NCI-H345 treated with DMSO at 0.1 percent for 48 hours (cell line): ENCODE measurements around the gene HNRNPL.

ENCODE experiments used
- DNase-seq: peaks from one replicate; lab custom pipeline; 2025; ENCODE audit not compliant: unreplicated experiment; lab: John Stamatoyannopoulos, UW

HNRNPL gene

DNA sequence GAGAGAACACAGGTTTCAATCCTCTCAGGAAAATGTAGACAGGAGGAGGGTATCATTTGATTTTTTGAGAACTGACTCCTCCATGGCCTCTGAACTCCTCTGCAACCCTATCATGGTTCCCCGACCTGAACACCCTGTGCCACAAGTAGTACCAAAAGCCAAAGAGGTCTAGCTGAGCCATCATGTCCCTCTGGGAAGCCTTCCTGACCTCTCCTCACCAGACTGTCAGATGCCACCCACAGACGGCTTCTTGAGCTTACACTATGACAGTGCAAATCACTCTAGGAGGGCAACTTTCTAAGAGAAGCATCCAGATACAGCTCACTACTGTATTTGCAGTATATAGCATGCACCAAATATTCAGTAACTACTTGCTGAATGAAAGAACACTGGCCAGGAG is 3.7 kb downstream of the HNRNPL start:
- no peak for DNase-seq

DNA sequence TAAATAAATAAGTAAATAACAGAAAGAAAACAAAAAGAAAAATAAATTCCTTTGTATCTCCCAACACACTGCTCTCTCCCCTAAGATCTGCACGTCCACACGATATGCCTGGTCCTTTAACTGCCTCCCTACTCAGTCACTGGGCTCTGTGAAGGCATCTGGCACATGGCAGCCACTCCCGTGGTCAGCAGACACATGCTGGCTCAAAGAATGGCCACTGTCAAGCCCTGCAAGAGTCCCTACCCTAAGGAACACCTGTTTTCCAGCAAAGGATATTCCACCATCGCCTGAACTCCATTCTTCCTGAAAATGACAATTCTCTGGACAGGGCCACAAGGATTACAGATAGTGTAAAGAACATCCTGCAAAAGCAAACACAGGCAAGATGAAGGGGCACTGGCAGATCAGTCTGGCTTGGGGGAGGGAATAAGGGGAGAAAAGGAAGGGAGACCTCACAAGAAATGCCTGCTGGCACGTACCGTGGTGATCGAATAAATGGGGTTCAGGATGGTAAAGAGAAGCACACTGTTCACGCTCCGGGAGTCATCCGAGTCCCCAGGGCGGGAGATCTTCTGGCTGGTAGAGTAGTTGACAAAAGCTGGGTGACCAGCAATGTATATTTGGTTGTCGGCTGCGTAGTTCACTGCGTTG is 4.3 kb downstream of the HNRNPL start:
- no peak for DNase-seq

DNA sequence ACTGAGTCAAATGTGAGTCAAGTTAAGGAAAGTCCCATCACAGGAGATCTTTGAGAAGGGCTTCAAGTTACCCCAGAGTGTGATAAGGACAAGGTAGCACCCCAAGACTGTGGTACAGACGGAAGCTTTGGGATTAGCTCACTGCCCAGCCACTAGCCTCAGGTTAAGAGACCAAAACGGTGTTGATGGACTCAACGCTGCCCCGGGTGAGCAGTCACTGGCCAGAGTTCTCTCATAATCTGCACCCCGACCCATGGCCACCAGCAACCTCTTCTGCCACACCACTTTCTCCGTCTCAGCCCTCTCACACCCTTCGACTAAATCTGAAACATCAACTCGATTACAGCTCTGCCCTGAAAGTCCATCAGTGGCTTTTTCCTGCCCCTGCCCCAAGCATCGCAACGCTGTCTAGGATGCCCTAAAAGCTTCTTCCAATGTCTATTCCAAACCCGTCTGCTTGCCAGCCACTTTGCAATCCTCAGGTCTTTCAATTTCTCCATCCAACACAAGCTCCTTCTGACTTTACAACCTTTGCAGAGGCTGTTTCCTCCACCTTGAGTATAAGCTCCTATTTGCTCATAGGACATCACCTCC is 5.6 kb downstream of the HNRNPL start:
- no peak for DNase-seq

DNA sequence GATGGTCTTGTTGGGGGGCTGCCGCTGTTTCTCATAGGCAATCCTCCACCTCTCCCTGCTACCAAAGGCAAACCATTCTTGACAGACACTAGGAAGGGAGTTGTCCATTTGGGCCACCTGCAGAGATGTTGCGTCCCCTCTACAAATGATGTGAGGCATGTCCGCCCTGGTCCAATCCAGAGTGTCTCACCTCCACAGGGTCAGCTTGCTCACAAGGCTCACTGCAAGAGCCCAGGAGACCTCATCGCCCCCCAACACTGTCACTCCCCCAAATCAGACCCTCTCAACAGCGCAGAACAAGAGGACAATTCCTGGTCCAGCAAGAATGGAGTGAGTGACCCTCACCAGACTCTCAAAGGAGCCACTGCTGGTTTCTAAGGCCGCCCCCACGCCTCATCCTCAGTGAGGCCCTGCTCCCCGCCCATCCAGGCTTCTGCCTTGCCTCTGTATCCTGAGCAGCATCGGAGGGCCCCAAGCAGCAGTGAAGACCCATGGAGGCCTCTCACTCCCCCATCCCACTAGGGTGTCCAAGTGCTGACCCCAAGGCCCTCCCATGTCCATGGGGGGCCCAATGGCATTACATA is 6.5 kb downstream of the HNRNPL start:
- no peak for DNase-seq

- DNase-seq = no peak
Measured at GRCh38 chr19:38842439-38843174, 7.2 kb downstream of the HNRNPL start.

GRCh38 chr19:38841787-38842438 is 7.9 kb downstream of the HNRNPL start:
- DNase-seq = no peak

- DNase-seq = no peak
Measured at GRCh38 chr19:38841180-38841766, 8.5 kb downstream of the HNRNPL start.

DNA sequence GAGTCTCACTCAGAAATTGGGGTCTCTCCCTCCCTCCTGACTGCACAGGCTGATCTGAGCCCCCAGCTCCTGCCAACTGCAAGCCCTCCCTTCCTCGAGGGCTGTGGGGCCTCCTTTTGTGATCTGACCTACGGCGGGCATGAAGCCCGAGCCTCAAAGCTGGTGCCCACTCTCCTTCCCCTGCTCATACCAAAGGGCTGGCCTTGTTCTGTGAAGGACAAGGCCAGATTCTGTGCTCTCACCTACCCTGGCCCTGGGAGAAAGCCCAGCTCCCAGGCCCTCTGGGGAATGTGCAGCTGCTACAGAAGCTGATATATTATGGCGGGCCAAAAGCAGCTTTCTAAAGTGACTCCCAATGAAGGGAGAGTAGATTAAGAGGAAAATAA is 9.2 kb downstream of the HNRNPL start:
- no peak for DNase-seq

DNA sequence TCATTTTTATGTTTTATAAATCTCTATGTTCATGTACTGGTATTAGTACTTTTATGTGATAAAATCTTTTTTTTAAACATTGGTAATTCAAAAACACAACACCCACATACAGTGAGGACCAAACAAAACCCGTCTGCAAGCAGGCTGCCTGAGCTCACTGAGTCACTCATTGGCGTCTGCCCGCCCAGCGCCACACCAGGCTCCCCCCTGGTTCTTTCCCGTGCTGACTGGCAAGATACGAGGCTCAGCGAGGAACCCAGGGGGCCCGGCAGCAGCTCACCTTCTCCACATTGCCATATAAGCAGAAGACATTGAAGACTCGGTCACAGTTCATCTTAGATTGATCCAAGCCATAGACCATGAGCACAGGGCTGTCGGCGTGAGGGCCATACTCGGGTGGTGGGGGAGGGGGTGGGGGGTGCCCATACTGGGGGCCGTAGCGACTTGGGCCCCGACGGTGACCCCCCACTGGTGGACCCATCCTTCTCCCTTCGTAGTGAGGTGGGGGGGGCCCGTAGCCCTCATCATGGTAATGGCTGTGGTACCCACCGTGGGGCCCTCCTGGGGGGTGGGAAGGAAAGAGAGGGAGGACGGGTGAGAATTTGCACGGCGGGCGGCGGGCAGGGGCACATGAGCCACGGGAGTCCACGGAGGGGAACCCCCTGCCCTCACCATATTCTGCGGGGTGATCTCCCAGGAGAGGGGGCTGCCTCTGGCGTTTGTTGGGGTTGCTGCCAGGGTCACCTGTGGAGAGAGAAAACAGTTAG is 9.8 kb downstream of the HNRNPL start:
- no peak for DNase-seq

GRCh38 chr19:38838986-38839761 is 10.6 kb downstream of the HNRNPL start:
- DNase-seq = no peak

DNA sequence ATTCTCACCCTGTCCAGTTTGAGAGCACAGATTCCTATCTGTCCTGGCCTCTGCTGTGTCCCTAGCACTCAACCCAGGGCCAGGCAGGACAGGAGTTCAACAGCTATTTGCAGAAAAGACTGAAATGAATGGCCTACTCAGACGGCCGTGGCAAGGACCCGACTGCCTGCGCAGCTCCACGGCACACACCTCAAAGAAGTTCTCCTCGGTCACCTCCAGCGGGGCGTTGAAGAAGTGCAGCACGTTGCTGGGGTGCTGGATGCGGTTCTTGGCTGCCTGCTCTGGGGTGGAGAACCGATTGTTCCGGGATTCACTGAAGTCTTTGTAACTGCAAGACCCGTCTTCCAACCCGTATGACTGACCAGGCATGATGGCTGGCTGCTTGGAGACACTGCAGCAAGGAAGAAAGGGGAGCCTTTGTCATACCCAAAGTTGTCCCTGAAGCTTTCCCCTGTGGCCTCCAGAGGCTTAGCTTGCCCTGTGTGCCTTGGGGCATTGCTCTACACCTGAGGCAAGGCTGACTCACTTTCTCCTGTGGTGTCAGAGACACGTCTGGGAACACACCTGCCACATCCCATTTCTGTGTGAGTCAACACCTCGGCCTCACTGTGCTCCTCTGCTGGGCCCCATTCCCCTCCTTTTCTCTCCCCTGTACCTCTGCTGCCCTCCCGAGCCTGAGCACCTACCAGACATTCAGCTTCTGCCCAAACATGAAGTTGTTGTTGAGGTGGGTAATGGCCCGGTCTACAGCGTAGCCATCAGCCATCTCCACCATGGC is 11.4 kb downstream of the HNRNPL start:
- no peak for DNase-seq

DNA sequence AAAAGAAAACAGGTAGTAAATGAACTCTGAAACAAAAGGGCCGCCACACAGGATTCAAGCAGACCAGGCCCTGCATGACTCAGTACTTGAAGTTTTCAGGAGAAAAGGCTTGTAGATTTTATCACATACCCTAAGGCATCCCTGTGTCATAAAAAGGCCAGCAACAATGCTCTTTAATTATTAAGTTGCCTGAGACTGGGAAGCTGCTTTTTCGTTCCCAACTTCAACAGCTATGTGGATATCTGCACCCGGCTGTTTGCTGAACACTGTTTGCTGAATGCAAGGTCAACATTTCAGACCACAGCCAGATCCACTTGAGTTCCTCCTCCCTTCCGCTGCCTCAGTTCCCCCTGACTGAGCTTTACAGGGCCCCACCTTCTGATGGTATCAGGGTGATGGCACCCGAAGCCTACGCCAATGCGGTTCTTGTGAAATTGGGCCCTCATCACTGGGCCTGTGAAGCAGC is 12.1 kb downstream of the HNRNPL start:
- DNase-seq = no peak

- no peak for DNase-seq
Measured at GRCh38 chr19:38836983-38837626, 12.7 kb downstream of the HNRNPL start.

GRCh38 chr19:38836159-38836982 is 13.4 kb downstream of the HNRNPL start:
- no peak for DNase-seq

GRCh38 chr19:38834590-38834989 is 15.2 kb downstream of the HNRNPL start:
- DNase-seq = no peak

DNA sequence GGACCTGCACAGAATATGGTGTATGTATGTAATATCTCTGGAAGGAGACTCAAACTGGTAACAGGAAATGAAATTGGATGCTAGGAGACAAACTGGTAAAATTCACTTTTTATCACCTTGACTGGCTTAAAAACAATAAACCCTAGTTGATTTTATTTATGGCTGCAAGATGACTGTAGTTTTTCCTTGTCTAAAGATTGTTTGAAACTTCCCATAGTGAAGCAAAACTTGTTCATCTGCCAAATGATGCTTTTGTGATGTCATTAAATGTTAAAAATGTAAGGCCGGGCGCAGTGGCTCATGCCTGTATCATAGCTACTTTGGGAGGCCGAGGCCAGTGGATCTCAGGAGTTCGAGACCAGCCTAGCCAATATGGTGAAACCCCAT is 15.7 kb downstream of the HNRNPL start:
- no peak for DNase-seq

GRCh38 chr19:38833092-38833425 is 16.7 kb downstream of the HNRNPL start:
- no peak for DNase-seq
